H1 (cell line): ENCODE data around the gene DGKI. TPM values are rescaled to one million over a fixed set of nuclear protein-coding genes. Genes with fewer than 3 reads are reported as not detected.

Source experiments
- CTCF ChIA-PET: fragments of 300-600 bp; sonication (Branson Sonifier 250); formaldehyde crosslinking; loops from one replicate; lab custom pipeline; 2021; ENCODE audit not compliant: partially characterized antibody; lab: Charles Lee
- POLR2A ChIA-PET: fragments of 300-600 bp; sonication (Branson Sonifier 250); formaldehyde crosslinking; loops from one replicate; lab custom pipeline; 2021; ENCODE audit warnings: inconsistent platforms; ENCODE audit not compliant: partially characterized antibody; lab: Charles Lee
- DNase-seq, 2 experiments: peaks; one replicate each; pipeline versions ENCODE4 v3.0.0 to v3.0.0-alpha.2; 2010 to 2022; ENCODE audit warnings: low spot score in 2 of 2, low read depth in 1 of 2, mixed read lengths in 1 of 2
- FAIRE-seq: peaks from 2 replicates; lab custom pipeline; 2011; peaks lifted over from hg19 to GRCh38; lab: Jason Lieb, UNC
- H2AFZ ChIP-seq: 2 replicates; pipeline ENCODE4 v1.8.1; 2012; ENCODE audit warnings: low read length, inconsistent platforms
- H2AK5ac ChIP-seq: 2 replicates; pipeline ENCODE4 v1.6.1; 2013; ENCODE audit warnings: low read depth, low read length
- H2BK120ac ChIP-seq: replicated peaks from 2 replicates; pipeline ENCODE3; 2013; ENCODE audit warnings: low read depth, low read length, inconsistent platforms
- H2BK12ac ChIP-seq: 2 replicates; pipeline ENCODE4 v1.6.1; 2013; ENCODE audit warnings: low read depth, low read length
- H2BK15ac ChIP-seq: 2 replicates; pipeline ENCODE4 v1.6.1; 2013; ENCODE audit warnings: low read length
- H2BK20ac ChIP-seq: 2 replicates; pipeline ENCODE4 v1.6.1; 2013; ENCODE audit warnings: low read length
- H2BK5ac ChIP-seq: 2 replicates; pipeline ENCODE4 v1.6.1; 2013; ENCODE audit warnings: low read depth, low read length
- H3K14ac ChIP-seq: 2 replicates; pipeline ENCODE4 v1.6.1; 2013; ENCODE audit warnings: inconsistent platforms; ENCODE audit not compliant: insufficient read length
- H3K18ac ChIP-seq: 2 replicates; pipeline ENCODE4 v1.6.1; 2013; ENCODE audit warnings: low read length; ENCODE audit errors: extremely low read depth
- H3K23ac ChIP-seq: 2 replicates; pipeline ENCODE4 v1.6.1; 2013; ENCODE audit warnings: inconsistent platforms; ENCODE audit not compliant: insufficient read length
- H3K23me2 ChIP-seq: 2 replicates; pipeline ENCODE4 v1.6.1; 2013; ENCODE audit warnings: low read depth, low read length
- H3K27ac ChIP-seq: 2 replicates; pipeline ENCODE4 v1.6.1; 2011; ENCODE audit warnings: low read depth, low read length, inconsistent platforms
- H3K27me3 ChIP-seq, 4 experiments: replicated peaks in 1 of 4; 1 replicate in 1 of 4; 2 replicates in 3 of 4; pipeline versions ENCODE4 v1.6.1 to v1.8.1; 2011 to 2013; ENCODE audit warnings: low read length in 3 of 4, mild to moderate bottlenecking in 3 of 4, inconsistent platforms in 2 of 4, mixed read lengths in 2 of 4, moderate library complexity in 1 of 4; ENCODE audit not compliant: control insufficient read depth in 3 of 4, insufficient read depth in 3 of 4; ENCODE audit errors: extremely low read depth in 1 of 4
- H3K36me3 ChIP-seq, 4 experiments: 2 replicates each; pipeline versions ENCODE4 v1.6.1 to v1.8.1; 2011 to 2013; ENCODE audit warnings: mild to moderate bottlenecking in 4 of 4, low read length in 3 of 4, moderate library complexity in 2 of 4, control low read depth in 1 of 4, inconsistent platforms in 1 of 4; ENCODE audit not compliant: insufficient read depth in 4 of 4, control insufficient read depth in 2 of 4
- H3K4ac ChIP-seq: replicated peaks from 2 replicates; pipeline ENCODE3; 2013; ENCODE audit warnings: low read length, low read depth, mixed read lengths, inconsistent platforms; ENCODE audit not compliant: insufficient read length
- H3K4me1 ChIP-seq, 4 experiments: replicated peaks in 1 of 4; 1 replicate in 1 of 4; 2 replicates in 3 of 4; pipeline versions ENCODE4 v1.6.1 to v1.8.1; 2011 to 2013; ENCODE audit warnings: low read length in 3 of 4, inconsistent platforms in 2 of 4, mixed read lengths in 1 of 4; ENCODE audit not compliant: insufficient read depth in 4 of 4, control insufficient read depth in 3 of 4
- H3K4me2 ChIP-seq, 2 experiments: 2 replicates each; pipeline versions ENCODE4 v1.6.1 to v1.8.1; 2011 to 2013; ENCODE audit warnings: low read depth in 2 of 2, low read length in 2 of 2, control low read depth in 1 of 2, inconsistent platforms in 1 of 2, mild to moderate bottlenecking in 1 of 2; ENCODE audit not compliant: insufficient read depth in 1 of 2
- H3K4me3 ChIP-seq, 4 experiments: fragments of 200-600, 300-600 bp in 1 of 4; sonication (generic), shearing (Covaris generic), sonication (Bioruptor Twin) in 1 of 4; 2 replicates each; pipeline versions ENCODE4 v1.5.1 to v1.8.1; 2011 to 2016; ENCODE audit warnings: low read length in 4 of 4, low read depth in 3 of 4, control low read depth in 2 of 4, inconsistent platforms in 2 of 4, mild to moderate bottlenecking in 2 of 4, mixed read lengths in 1 of 4, moderate library complexity in 1 of 4; ENCODE audit not compliant: insufficient read depth in 2 of 4; ENCODE audit errors: extremely low read depth in 1 of 4
- H3K56ac ChIP-seq: replicated peaks from 2 replicates; pipeline ENCODE3; 2013; ENCODE audit warnings: low read depth, mild to moderate bottlenecking, mixed read lengths, low read length, inconsistent platforms; ENCODE audit not compliant: insufficient read length
- H3K79me1 ChIP-seq: 2 replicates; pipeline ENCODE4 v1.6.1; 2013; ENCODE audit warnings: low read depth, low read length, control low read depth
- H3K79me2 ChIP-seq, 2 experiments: 2 replicates each; pipeline versions ENCODE4 v1.6.1 to v1.8.1; 2012 to 2013; ENCODE audit warnings: low read length in 2 of 2, mild to moderate bottlenecking in 2 of 2, inconsistent platforms in 1 of 2; ENCODE audit not compliant: insufficient read depth in 2 of 2, control insufficient read depth in 1 of 2
- H3K9ac ChIP-seq, 4 experiments: replicated peaks in 1 of 4; 1 replicate in 1 of 4; 2 replicates in 3 of 4; pipeline versions ENCODE4 v1.6.1 to v1.8.1; 2011 to 2013; ENCODE audit warnings: low read depth in 3 of 4, low read length in 3 of 4, control low read depth in 2 of 4, mild to moderate bottlenecking in 2 of 4, moderate library complexity in 2 of 4, inconsistent platforms in 1 of 4; ENCODE audit errors: extremely low read depth in 1 of 4
- H3K9me3 ChIP-seq, 2 experiments: 2 replicates each; pipeline versions ENCODE4 v1.6.1 to v1.8.1; 2012 to 2013; ENCODE audit warnings: mild to moderate bottlenecking in 2 of 2, moderate library complexity in 2 of 2, control low read depth in 1 of 2, inconsistent platforms in 1 of 2, low read depth in 1 of 2, low read length in 1 of 2, mixed read lengths in 1 of 2; ENCODE audit not compliant: insufficient read depth in 2 of 2
- H4K20me1 ChIP-seq, 2 experiments: replicated peaks in 1 of 2; 2 replicates each; pipeline versions ENCODE3 to v1.8.1; 2011 to 2013; ENCODE audit warnings: inconsistent platforms in 2 of 2, low read length in 2 of 2, mild to moderate bottlenecking in 1 of 2; ENCODE audit not compliant: insufficient read depth in 2 of 2, control insufficient read depth in 1 of 2
- H4K5ac ChIP-seq: 2 replicates; pipeline ENCODE4 v1.6.1; 2013; ENCODE audit warnings: low read length, low read depth, mixed read lengths, inconsistent platforms; ENCODE audit not compliant: insufficient read length
- H4K8ac ChIP-seq: 2 replicates; pipeline ENCODE4 v1.8.0; 2013; ENCODE audit warnings: mild to moderate bottlenecking, moderate library complexity, low read length, inconsistent platforms; ENCODE audit not compliant: insufficient read depth; ENCODE audit errors: extremely low read depth
- H4K91ac ChIP-seq: replicated peaks from 2 replicates; pipeline ENCODE3; 2013; ENCODE audit warnings: low read length, mixed read lengths, inconsistent platforms; ENCODE audit not compliant: insufficient read length
- CEBPB ChIP-seq: IDR thresholded peaks from 2 replicates; pipeline ENCODE4 v1.6.1; 2012; ENCODE audit warnings: low read depth, low read length
- KDM1A ChIP-seq: fragments of 200-600, 300-600 bp; sonication (generic); IDR thresholded peaks from 2 replicates; pipeline ENCODE4 v1.7.1; 2016; ENCODE audit warnings: mild to moderate bottlenecking, low read length, borderline replicate concordance
- NANOG ChIP-seq: IDR thresholded peaks from 2 replicates; pipeline ENCODE4 v1.6.1; 2011; ENCODE audit warnings: low read length, low read depth, mild to moderate bottlenecking, inconsistent platforms; ENCODE audit not compliant: insufficient read depth, poor library complexity, severe bottlenecking
- POU5F1 ChIP-seq: IDR thresholded peaks from 2 replicates; pipeline ENCODE4 v1.6.1; 2011; ENCODE audit warnings: low read depth, mild to moderate bottlenecking, low read length, moderate library complexity
- RXRA ChIP-seq: IDR thresholded peaks from 2 replicates; pipeline ENCODE4 v1.6.1; 2011; ENCODE audit warnings: low read depth, mild to moderate bottlenecking, low read length, moderate library complexity; ENCODE audit not compliant: insufficient read depth
- SIX5 ChIP-seq: IDR thresholded peaks from 2 replicates; pipeline ENCODE4 v1.6.1; 2011; ENCODE audit warnings: mild to moderate bottlenecking, low read depth, low read length
- SP4 ChIP-seq: IDR thresholded peaks from 2 replicates; pipeline ENCODE4 v1.6.1; 2012; ENCODE audit warnings: low read length, inconsistent platforms
- TBP ChIP-seq: IDR thresholded peaks from 2 replicates; pipeline ENCODE4 v1.6.1; 2011; ENCODE audit warnings: low read depth, low read length, improper control_type of control experiment
- YY1 ChIP-seq: IDR thresholded peaks from 2 replicates; pipeline ENCODE4 v1.6.1; 2011; ENCODE audit warnings: low read depth, mild to moderate bottlenecking, low read length
- ZNF274 ChIP-seq: IDR thresholded peaks from 2 replicates; pipeline ENCODE4 v1.7.0; 2012; ENCODE audit warnings: low read length, borderline replicate concordance; ENCODE audit errors: extremely low read depth
- WGBS, 2 experiments: shearing (Covaris generic) in 1 of 2; methylation state at CpG; one replicate each; pipeline versions ENCODE4 v1.1.6 to v1.1.7; 2013 to 2015; ENCODE audit warnings: low lambda C conversion rate in 2 of 2, mixed read lengths in 2 of 2, inconsistent platforms in 1 of 2, low coverage in 1 of 2, missing lambda C conversion rate in 1 of 2; ENCODE audit not compliant: insufficient replicate concordance in 2 of 2, insufficient coverage in 1 of 2, insufficient read length in 1 of 2; ENCODE audit errors: extremely low coverage in 1 of 2, missing lambda C conversion rate in 1 of 2; 5-methylcytosine and 5-hydroxymethylcytosine counted together
- polyA plus RNA-seq, 7 experiments: library from polyadenylated mRNA; depleted of rRNA in 3 of 7; stranded (reverse) in 5 of 7; unstranded in 2 of 7; fragments of >200 nt in 5 of 7; fragments of 200-250 nt in 2 of 7; gene quantifications; 1 replicate in 5 of 7; 2 replicates in 1 of 7; 4 replicates in 1 of 7; pipeline versions ENCODE4 v1.2.1 to v1.2.3, GENCODE V29; 2011 to 2013; ENCODE audit warnings: missing spikeins in 2 of 7, mixed read lengths in 2 of 7
- total RNA-seq: library from RNA; stranded (reverse); fragmentation: NEBNext Ultra II Directional; extraction: Animal tissue kit (Norgen Biotek cat#: 25700); gene quantifications from 2 replicates; pipeline ENCODE4 v1.2.1, GENCODE V29; 2021

The DGKI gene
- total and polyA plus RNA-seq, 2 of the 8 experiments (the other 6 are each of a cell fraction or from before 2014, with no cell fraction given) = 0.20 to 0.71 TPM

- Histone ChIP-seq H3K9me3 (0 out of 4 replicates have a peak, but pooled peaks cover 0 to 3% of the 10 kb centered on the region in 2 experiments), H3K4me3 (no peak overlapping the region), H4K8ac (no peak overlapping the region), H3K27ac (no peak overlapping the region), H3K27me3 (no peaks in the 10 kb centered on the region), H3K4ac (no peak overlapping the region), H3K14ac (no peak overlapping the region), H3K56ac (no peak overlapping the region), H3K23ac (no peak overlapping the region), H3K79me2 (no peaks in the 10 kb centered on the region), H4K20me1 (no peaks in the 10 kb centered on the region), H2BK12ac (no peak overlapping the region), H2BK15ac (no peak overlapping the region), H2BK20ac (no peak overlapping the region), H3K79me1 (no peaks in the 10 kb centered on the region), H2AFZ (no peak overlapping the region), H3K18ac (no peak overlapping the region), H2BK120ac (no peak overlapping the region), H4K5ac (no peak overlapping the region), H3K4me2 (no peak overlapping the region), H3K4me1 (no peaks in the 10 kb centered on the region), H4K91ac (no peak overlapping the region), H3K36me3 (no peaks in the 10 kb centered on the region), H2AK5ac (no peak overlapping the region), H3K23me2 (no peaks in the 10 kb centered on the region; the same call in 1 of the 2 replicates), H3K9ac (no peak overlapping the region), H2BK5ac (no peak overlapping the region)
- CTCF ChIA-PET = interaction anchor here (1.2 to 6.6 kb wide), 4 partner anchors 13 to 93 kb away, joined by 3 to 91 read pairs (median 20); no protein-coding TSS in a partner anchor
- DNase-seq (no peak), FAIRE-seq (no peak)
- WGBS, 2 experiments = 77% methylated on average over 3 of the region's 3 CpGs; no CpG with 5 or more reads in 1 of the 2 experiments
- TF ChIP-seq CEBPB (no peak), TBP (no peak), NANOG (no peak), RXRA (no peak), SIX5 (no peak), POU5F1 (no peak), YY1 (no peak), KDM1A (no peak), SP4 (no peak), ZNF274 (no peak)
- POLR2A ChIA-PET = no interaction called here
Observed at GRCh38 chr7:137628216-137628615, 218.6 kb downstream of the DGKI start.
